Measurements from ENCODE around the gene CRIP1.

Gene CRIP1

DNA sequence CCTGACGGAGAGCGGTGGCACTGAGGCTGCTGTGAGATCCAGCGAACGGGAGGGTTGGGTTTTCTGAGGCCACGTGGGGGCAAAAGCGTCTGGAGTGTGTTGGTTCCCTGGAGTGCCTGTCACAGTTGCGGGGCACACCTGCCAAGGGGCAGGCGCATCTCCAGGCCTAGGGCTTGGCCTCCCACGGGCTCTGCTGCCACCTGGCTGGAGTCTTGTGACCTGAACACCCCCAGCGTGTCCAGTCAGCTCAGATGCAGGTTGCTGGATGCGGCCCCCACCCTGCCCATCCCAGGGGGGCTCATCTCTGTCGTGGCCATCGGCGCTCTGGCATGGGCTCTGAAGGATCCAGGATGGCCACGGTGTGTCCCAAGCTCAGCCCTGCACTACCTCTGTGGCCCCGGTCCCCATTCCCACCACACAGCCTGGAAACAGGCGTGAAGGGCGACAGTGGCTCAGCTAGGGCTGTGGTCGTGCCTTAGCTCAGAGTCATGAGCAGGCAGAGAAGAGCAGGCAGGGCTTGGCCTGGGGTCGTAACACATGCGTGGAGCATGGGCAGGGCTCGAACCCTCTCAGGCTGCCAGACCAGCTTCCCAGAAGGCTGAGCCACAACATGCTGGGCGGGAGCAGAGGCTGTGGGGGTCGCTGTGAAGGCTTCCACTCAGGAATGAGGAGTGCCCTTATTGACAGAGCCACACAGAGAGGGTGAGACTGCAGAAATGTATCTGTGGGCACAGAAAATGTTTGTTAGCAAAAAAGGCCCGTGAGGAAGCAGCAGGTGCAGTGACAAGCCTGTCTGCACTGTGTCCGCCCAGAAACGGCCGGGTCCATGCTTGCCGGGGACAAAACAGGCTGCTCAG lies 35.6 kb upstream of the CRIP1 start:
- no peak for DNase-seq (ENCODE audit: low read depth, low spot score)

DNA sequence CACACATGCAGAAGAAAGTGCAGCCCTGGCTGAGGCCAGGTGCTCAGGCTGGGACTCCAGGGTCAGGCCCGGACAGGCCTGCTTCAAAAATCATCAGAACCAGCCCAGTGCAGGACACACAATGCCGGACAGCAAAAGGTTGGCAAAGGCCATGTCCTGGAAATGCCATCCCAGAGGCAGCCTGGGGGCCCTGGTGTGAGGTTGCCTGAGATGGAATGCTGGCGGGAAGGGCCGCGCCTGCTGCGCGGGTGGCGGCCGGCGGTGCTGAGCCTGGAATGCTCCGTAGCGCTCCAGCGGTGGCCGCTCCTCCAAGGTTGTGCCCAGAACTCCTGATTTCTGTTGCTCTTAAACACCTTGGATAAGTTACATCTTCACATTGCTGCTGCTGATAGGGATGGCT lies 33.7 kb upstream of the CRIP1 start:
- no peak for DNase-seq (ENCODE audit: low read depth, low spot score)

DNA sequence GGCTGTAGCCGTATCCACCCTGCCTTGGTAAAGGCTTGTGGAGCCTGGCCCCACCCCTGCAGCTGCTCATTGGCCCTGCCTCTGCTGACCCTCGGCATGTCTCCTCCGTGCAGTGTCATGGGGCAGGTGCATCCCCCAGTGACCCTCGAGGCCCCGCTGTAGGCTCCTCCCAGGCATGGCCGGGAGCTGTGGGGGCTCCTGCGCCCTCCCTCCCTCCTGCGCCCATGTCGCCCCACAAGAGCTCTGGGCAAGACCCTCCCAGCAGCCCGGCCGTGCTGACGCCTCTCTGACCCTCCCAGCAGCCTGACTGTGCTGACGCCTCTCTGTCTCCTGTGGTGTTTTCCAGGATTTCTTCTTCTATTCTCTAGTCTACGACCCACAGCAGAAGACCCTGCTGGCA lies 32.8 kb upstream of the CRIP1 start:
- DNase-seq (ENCODE audit: low read depth, low spot score), result no peak

DNA sequence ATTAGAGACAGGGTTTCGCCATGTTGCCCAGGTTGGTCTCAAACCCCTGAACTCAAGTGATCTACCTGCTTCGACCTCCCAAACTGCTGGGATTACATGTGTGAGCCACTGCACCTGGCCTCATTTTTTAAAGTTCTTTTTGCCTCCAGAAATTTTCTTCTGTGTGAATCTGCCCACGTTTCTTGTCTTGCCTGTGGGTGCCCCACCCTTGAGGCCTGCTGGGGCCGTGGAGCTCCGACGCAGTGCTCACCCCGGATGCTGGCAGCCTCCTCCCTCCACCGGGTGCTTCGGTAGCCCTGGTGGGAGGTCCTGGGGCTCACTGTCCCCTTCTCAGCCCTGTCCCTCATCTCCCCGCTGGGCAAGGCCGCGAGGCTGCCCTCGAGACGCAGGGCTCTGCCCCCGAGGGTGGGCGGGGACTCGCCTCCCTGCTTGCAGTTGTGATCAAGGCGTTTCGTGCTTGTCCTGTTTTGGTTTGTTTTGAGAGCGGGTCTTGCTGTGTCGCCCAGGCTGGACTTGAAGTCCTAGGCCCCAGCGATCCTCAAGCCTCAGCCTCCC lies 31.5 kb upstream of the CRIP1 start:
- DNase-seq (ENCODE audit: low read depth, low spot score), result no peak

DNA sequence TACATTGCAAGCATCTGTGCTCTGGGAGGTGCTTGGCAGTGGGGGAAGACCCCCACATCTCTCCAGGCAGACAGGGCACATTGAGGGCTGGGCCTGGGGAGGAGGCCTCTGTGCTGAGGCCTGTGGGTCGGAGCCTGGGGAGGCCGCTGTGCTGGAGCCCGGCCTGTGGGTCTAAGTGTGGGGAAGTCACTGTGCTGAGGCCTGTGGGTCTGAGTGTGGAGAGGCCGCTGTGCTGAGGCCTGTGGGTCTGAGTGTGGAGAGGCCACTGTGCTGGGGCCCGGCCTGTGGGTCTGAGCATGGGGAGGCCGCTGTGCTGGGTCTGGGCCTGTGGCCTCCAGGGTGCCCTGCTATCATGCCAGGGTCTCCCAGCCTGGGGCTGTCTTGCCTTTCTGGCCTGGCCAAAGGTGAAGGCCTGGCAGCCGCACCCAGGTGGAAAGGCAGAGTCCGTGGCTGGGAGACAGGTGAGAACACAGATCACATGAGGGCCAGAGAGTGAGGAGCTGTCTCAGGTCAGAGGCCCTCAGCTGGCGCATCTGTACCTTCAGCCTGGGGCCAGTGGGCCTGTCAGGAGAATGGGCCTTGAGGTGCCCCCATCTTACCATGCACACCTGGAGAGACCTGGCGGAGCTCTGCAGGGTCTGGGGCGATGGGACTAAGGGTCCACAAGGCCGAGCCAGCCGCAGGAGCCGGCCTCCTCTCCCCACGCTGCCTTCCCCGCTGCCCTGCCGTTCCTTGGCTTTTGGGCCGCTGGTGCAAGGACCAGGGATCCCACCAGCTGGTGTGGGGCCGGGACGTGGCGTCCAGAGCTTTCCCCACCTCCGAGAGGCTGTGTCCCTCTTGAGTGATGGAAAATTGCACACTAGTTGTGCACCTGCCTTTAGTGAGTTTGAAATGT lies 30.7 kb upstream of the CRIP1 start:
- no peak for DNase-seq (ENCODE audit: low read depth, low spot score)

DNA sequence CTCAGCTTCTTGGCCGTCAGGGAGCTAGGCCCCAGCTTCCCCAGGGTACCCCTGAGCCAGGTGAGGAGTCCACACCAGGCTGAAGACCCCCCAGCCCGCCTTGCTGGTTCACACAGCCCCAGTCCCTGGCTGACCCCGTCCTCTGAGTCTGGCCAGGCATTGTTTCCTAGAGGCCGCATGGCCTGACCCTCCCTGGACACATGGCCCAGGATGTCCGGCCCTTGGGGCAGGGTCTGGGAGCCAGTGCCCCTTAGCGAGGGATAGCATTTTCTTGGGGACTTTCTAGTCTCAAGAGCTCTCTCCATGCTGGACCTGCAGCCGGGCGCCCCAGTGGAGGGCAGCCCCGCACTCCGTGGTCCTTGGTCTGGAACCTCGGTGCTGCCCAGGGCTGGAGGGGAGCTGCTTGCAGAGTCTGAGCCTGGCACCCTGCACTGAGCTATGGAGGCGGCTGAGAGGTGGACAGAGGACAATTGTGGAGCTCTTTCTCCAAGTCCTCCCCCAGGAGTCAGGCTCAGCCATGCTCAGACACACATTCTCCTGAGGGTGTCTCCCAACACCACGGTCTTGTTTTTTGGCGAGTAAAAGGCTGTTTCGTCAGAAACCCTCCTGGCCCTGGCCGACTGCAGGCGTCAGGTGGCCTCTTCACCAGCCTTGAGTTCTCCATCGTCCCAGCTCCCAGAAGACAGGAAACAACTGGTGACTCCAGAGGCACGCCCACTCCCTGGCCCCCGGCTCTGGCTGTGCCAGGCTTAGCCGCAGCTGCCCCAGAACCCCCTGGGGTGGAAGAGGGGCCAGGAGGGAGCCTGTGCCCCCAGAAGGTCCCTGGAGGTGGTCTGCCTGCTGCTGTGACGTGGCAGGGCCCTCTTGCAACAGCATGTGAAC lies 29.7 kb upstream of the CRIP1 start:
- no peak for DNase-seq (ENCODE audit: low read depth, low spot score)

DNA sequence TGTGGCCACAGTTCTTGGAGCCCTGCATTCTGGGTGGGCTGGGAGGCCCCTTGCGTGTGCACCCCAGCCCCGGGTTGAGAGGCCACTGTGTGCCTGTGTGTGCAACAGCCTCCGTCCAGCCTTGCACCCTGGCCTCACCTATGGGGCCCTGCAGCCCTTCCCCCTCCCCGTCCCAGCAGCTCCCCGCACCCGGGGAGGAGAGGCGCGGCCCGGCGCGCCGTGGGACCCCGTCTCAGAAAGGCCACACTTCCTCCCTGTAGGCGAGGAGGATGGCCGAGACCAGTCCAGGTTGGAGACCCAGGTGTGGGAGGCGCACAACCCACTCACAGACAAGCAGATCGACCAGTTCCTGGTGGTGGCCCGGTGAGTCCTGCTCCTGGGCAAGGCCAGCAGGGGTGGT lies 28.7 kb upstream of the CRIP1 start:
- no peak for DNase-seq (ENCODE audit: low read depth, low spot score)

DNA sequence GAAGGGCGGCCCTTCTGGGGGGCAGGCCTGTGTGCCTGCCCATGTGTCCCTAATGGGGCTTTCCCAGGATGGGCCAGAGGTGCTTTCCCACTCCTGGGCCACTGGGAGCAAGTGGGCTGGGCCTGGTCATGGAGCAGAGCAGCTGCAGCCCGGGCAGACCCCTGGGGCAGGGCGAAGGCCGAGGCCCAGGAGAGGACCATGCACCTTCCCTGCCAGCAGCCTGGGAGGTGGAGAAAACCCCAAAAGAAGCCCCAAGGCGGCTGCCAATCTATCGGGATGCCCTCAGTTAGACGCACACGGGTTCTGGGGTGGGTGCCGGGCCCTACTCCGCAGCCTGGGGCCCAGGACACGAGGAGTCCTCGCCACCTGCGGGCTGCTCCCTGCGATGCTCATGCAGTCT lies 28.1 kb upstream of the CRIP1 start:
- DNase-seq (ENCODE audit: low read depth, low spot score), result no peak

DNA sequence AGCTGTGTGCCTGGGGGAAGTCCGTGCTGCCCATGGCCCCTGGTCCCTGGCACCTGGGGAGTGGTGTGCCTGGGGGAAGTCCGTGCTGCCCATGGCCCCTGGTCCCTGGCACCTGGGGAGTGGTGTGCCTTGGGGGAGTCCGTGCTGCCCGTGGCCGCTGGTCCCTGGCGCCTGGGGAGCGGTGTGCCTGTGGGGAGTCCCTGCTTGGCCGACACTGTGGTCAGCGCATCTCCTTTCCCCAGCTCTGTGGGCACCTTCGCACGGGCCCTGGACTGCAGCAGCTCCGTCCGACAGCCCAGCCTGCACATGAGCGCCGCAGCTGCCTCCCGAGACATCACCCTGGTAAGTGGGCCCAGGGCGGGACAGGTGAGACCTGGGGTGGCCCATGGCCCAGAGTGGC lies 26.6 kb upstream of the CRIP1 start:
- DNase-seq (ENCODE audit: low read depth, low spot score), result no peak

DNA sequence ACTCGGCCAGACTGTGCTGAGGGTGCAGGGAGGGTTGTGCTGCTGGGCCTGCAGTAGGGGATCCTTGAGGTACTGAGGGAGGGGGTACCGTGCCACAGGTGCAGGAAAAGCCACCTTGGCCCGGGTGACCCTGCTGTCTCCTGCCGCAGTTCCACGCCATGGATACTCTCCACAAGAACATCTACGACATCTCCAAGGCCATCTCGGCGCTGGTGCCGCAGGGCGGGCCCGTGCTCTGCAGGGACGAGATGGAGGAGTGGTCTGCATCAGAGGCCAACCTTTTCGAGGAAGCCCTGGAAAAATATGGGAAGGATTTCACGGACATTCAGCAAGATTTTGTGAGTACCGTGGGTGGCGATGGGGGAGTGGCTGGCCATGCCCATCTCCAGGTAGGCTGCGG lies 26.1 kb upstream of the CRIP1 start:
- DNase-seq (ENCODE audit: low read depth, low spot score), result no peak

DNA sequence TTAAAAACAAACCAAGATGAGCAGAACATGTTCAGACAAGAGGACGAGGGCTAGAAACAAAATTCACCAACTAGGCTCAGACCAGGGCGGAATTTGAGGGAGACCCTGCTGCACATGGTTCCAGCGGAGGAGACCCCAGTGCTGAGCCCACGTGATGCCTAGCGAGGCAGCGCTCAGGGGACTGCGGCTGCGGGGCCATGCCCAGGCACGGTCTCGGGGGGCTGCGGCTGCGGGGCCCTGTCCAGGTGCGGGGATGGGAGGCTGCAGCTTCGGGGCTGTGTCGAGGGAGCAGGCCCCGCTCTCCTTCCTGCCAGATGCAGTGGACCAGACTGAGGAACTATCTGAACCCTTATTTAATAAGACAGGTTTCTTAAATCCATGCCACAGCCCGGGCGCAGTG lies 24.8 kb upstream of the CRIP1 start:
- DNase-seq (ENCODE audit: low read depth, low spot score), result no peak

DNA sequence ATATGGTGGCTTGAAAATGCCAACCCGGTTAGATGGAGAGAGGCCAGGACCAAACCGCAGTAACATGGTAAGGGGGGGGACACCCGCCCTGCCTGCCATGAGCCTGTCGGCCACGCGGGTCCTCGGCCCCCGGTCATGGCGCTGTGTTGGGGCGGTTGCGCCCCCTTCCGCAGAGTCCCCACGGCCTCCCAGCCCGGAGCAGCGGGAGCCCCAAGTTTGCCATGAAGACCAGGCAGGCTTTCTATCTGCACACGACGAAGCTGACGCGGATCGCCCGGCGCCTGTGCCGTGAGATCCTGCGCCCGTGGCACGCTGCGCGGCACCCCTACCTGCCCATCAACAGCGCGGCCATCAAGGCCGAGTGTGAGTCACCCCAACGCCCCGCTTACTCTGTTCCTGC lies 22.2 kb upstream of the CRIP1 start:
- DNase-seq (ENCODE audit: low read depth, low spot score), result no peak

DNA sequence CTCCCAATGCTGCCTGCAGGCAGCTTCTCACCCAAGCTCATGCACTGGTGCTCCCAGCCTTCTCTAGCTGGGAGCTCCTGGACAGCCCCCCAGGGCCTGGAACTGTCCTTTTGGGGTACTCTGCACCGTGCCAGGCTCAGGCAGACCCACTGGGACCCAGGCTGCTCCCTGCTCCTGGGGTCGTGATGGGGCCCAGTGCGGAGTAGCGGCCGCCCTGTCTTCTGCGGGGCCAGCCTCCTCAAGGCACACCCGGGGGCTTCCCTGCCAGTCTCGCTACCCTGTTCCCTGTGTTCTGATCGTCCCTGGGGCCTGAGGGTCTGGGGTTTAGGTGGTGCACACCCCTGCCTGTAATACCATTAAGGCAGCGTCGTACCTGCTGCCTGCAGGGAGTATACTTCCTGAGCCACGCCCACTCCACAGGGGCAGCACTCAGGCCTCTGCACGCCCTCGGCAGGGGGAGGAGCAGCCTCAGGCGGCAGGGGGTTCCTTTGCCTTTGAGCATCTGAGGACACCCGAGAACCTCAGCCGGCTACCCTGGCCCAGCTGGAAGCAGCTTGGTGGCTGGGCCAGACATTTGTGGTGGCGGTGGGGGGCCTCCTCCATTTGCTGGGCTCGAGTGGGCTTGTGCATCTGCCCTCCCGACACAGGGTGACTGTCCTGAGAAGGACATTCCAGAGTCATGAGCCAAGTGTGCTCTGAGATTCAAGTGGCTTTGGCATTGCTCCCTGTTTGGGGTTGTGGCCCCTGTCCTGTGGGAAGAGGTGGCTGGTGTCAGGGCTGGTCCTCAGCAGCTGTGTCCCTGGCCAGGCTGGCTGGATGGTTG lies 21.3 kb upstream of the CRIP1 start:
- DNase-seq (ENCODE audit: low read depth, low spot score), result peak; percentile 69

DNA sequence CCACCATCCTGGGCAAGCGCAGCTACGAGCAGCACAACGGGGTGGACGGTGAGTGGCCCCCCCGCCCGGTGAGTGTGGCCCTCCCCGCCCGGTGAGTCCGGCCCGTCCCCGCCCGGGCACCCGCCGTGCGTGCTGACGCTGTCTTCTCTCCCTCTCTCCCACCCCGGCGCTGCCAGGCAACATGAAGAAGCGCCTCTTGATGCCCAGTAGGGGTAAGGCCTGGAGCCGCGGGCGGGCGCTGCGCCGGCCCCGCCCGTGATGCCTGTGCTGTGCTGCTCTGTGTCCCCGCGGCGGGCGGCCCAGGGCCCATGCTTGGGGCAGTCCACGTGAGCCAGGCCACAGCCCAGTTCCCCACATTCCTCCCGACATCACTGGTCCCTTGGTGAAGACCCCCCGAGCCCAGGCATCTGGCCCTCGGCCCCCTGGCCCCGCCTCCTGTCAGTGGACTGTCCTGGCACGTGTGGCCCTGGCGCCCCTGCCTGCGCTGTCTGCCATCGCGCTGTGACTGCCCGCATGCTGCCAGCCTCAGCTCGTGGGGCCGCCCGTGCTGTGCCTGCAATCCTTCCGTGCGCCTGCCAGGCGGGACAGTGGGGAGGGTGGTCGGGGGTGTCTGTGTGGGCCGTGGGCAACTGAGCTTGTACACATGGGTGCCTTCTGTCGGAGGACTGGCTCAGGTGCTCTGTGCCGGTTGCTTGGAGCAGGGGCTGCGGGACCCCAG lies 20.0 kb upstream of the CRIP1 start:
- no peak for DNase-seq (ENCODE audit: low read depth, low spot score)

DNA sequence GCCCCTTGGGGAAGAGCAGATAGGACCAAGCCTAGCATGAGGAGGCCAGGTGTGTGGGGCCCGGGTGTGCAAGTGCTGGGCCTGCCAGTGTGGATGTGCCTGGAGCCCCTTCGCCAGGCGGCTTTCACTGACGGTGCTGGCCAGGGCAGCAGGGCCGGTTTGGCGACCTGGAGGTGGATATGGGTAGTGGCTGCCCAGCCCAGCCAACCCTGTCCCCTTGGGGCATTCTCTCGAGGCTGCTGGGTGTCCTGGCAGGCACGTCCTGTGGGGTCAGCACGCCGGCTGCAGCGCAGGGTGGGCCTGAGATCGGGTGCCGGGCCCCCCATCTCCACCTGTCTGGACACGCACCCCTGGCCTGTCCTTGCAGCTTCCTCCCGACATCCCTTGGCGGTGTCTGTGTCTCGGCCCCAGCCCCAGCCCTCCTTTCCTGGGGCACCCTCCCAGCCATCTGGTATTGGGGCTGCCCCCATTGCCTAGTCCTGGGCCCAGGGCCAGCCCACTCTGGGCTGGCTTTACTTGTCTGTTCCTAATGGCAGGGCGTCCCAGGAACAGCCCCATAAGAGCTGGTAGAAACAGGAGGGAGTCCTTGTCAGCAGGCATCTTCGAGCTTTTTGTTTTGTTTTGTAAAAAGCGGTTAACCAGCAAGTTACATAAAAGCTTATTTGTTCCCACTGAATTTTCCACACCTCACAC lies 19.3 kb upstream of the CRIP1 start:
- DNase-seq (ENCODE audit: low read depth, low spot score), result no peak

DNA sequence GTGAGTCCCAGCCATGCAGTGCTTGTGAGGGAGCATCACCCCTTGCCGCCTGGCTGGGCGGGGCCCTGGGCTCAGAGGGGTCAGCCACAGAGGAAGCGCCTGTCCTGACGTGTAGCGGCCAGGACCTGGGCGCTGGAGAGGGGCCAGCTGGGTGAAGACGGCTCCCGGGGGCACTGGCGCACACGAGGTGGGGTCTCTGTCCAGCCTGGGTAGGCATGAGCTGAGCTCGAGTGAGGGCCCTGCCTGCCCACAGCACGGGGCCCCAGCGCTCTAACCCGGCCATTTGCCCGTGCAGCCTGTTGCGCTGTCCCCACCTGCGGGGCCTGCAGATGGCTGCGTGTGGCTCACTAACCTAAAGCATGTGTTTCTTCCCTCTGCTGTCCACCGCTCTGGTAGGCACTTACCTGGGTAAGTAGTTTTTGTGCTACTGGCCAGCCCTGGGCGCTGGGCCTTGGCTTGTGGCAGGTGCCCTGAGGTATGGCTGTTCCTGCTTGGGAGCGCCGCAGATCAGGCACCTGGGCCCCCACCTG lies 18.7 kb upstream of the CRIP1 start:
- no peak for DNase-seq (ENCODE audit: low read depth, low spot score)

DNA sequence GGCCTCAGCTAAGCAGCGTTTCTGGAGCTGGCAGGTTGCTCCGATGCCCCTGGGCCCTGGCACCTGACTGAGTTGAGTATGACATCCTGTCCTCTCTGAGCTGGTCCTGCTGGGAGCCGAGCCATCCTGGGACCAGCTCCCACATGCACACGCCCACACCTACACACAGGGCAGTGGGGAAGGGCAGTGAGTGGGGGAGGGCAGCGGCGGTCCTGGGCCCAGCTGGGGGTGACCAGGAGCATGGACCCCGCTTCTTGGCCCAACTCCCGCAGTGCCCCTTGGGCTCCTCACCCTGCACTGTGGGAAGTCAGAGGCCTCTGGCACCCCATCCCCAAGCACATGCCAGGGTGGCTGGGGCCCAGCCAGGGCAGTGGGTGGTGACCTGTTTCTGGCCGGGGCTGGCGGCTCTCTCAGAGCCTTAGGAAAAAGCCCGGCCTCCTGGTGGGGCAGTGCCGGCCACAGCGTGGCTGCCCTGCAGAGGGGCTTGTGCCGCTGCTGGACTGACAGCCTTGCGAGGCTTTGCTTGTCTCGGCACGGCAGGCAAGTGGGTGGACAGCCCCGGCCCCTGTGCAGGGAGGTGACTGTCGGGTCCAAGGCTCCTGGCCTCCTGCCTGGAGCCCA lies 18.0 kb upstream of the CRIP1 start:
- DNase-seq (ENCODE audit: low read depth, low spot score), result no peak

DNA sequence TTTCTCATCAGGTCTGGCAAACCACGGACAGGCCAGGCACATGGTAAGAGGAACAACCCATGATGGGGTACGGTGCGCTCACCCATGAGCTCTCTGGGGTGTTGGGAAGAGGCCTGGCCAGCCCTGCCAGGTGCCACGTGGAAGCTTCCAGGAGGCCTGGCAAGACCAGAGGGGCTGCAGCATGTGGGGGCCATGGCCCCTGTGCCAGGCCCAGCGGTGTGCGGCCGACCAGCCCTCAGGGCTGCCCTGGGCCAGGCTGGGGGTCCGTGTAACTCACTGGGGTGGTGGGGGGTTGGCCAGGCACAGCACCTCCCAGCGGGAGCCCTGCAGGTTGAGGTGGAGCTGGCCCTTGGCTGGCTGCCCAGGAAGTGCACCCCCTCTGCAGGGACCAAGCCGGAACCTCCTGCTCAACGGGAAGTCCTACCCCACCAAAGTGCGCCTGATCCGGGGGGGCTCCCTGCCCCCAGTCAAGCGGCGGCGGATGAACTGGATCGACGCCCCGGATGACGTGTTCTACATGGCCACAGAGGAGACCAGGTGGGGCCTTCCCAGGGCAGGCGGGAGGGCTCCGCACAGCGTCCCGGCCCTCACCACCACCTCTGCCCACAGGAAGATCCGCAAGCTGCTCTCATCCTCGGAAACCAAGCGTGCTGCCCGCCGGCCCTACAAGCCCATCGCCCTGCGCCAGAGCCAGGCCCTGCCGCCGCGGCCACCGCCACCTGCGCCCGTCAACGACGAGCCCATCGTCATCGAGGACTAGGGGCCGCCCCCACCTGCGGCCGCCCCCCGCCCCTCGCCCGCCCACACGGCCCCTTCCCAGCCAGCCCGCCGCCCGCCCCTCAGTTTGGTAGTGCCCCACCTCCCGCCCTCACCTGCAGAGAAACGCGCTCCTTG lies 17.0 kb upstream of the CRIP1 start:
- DNase-seq (ENCODE audit: low read depth, low spot score), result no peak

Data from ELF-1 (cell line).